Endometrial microvascular endothelial cells (primary cell): ENCODE results near the gene SEZ6. TPM values are rescaled to one million over a fixed set of nuclear protein-coding genes. Genes with fewer than 3 reads are reported as not detected.

Experiments
- in situ Hi-C: cut with HindIII; loops from 2 replicates; pipeline ENCODE4 v1.10.0; 2017; ENCODE audit warnings: low sequenced_read_pairs, low pct_unique_long_range_greater_than_20kb; ENCODE audit errors: inconsistent ontology term
- total RNA-seq: library from RNA; depleted of rRNA; stranded (reverse); fragments of >200 nt; gene quantifications from one replicate; pipeline ENCODE4 v1.2.3, GENCODE V29; 2015; ENCODE audit errors: inconsistent ontology term

Gene SEZ6
- total RNA-seq, 1 donor from 2014 or later, result not detected

DNA sequence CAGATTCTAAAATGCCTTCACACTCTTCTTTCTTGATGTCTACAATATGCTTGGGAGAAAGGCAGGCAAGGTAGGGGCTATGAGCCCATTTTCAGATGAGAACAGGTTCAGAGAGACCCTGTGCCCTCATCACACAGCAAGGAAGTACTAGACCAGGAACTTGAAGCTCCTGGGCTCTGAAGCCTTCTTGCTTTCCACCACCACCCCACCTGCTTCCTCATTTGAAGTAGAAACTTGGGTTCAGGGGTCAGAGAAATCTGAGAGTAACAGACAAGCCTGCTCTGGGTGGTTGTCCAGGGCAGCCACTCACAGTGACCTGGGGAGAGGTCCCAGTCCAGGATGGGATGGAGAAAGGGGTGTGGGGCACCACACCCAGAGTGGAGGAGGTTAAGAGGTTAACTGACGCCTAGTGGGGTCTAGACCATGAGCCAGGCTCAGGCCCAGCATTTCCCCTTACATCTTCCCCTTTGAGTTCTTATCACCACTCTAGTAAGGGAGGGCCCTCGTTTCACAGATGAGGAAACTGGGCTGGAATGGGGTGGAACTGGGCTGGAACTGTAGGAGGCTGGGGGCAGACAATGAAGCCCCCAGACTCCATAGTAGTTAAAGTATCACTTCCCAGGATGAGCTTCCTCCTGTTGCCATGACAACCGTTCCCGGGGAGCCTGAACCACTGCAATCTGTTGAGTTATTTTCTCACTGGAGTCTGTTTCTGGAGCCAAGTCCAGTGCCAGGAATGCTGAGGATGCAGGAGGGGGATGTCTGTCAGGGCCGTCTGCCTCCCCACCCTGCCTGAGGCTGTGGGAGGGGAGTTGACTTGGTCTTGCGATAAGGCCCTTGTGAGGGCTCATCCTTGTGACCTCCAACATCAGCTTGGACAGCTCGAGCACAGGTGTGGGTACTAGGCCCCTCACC, 38.4 kb downstream of the SEZ6 start:
- in situ Hi-C loops, result no loop called here

DNA sequence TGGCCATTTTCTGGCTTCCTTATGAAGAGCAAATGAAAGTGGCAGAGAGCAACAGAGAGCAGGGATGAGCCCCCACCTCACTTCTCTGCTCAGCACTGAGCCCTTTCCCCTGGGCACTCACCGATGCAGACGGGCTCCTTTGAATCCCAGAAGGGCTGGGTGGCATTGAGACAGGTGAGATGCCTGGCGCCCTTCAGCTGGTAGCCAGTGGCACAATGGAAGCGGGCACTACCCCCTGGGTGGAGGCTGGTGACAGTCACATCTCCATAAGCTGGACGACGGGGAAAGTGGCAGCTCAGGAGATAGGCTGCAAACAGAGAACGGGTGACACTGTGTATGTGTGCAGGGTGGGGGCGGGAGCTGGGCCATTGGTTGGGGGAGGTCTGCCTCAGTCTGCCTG, 42.0 kb downstream of the SEZ6 start:
- in situ Hi-C loops, result no loop called here

- in situ Hi-C loops, result no loop called here
These were observed 42.7 kb downstream of the SEZ6 start for GRCh38 chr17:28963055-28963611.

- in situ Hi-C loops, result no loop called here
These were observed 44.4 kb downstream of the SEZ6 start for GRCh38 chr17:28961391-28961790.

GRCh38 chr17:28960256-28961061, 45.4 kb downstream of the SEZ6 start:
- in situ Hi-C loops, result no loop called here

DNA sequence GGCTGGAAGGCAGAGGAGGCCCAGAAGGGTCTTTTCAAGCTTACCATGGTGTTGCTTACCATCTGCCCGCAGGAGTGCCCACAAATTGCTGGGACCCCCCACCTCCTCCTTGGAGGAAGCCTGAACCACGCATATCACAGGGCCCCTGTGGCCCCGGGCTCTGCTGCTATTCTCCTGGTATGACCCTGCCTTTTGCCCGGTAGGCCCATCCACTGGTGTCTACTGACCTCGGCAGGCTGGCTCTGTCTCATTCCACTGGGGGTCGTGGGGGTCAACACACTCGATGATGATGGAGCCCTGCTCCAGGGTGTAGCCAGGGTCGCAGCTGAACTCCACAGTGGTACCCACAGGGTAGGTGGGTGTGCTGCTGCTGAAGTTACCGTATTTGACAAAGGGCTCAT, 46.4 kb downstream of the SEZ6 start:
- in situ Hi-C loops, result no loop called here

- in situ Hi-C loops, result no loop called here
These were observed 46.9 kb downstream of the SEZ6 start for GRCh38 chr17:28958820-28959455.

GRCh38 chr17:28957992-28958355, 47.9 kb downstream of the SEZ6 start:
- in situ Hi-C loops, result no loop called here

DNA sequence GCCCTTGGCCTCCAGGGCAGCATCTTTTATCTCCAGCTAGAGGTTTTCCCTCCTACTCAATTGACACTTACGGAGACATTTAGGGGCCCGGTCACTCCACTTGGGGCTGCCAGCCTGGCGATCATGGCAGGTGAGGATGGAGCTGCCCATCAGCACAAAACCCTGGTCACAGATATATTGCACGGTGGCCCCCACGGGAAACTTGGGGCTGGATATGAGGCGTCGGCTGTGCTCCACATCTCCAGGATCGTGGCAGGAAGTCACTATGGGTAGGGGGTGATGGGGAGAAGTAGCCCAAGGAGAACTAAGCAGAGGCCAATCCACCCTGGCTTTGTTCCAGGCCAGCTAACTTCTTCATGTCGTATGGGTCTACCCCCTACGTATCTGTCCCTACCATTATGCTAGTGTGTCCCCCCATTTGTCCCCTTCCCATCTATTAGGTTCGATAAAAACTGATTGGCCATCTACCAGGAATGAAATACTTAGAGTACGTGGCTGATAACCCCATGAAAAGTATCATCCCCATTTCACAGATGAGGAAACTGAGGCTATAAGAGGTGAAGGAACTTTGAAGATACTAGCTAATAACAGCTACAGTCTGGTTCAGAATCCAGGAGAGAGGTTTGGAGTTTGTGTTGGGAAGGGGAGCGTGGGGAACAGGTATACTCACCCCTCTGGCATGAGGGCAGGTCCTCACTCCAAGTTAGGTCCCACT, 48.4 kb downstream of the SEZ6 start:
- in situ Hi-C loops, result no loop called here

DNA sequence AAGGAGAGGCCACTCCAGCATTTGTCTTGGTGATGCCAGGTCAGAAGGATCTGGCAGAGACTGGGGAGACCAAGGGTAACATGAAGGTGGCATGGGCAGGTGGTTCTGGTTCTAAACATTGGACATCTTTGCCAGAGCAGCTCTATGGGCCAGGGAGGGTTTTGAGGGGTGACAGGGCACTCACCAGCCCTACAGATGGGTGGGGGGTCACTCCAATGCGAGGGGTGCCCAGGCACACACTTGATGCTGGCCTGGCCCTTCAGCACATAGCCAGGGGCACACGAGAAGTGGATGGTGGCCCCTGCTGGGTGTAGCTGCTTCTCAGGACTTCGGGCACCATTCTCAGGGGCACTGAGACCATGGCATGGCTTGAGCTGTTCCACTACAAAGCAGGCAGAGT, 49.0 kb downstream of the SEZ6 start:
- in situ Hi-C loops, result no loop called here

DNA sequence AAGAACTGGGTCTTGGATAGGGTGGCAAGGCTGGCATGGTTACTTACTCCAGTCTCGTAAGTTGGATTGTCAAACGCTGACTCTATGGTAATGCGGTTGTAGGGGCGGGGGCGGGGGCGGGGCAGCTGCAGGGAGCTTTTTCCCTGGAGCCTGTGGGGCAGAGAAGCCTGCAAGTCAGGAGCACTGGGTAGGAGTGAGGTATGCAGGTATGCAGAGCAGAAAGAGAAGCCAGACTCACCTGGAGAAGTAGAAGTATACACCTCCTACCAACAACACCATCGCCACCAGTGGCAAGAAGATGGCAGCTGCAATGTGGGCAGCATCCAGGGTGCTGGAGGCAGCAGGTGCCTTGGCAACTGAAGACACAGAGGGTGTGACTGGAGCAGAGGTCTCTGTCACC, 49.7 kb downstream of the SEZ6 start:
- in situ Hi-C loops, result no loop called here

- in situ Hi-C loops, result no loop called here
These were observed 50.4 kb downstream of the SEZ6 start for GRCh38 chr17:28955408-28955807.

GRCh38 chr17:28954886-28955285, 50.9 kb downstream of the SEZ6 start:
- in situ Hi-C loops, result no loop called here

- in situ Hi-C loops, result no loop called here
These were observed 52.3 kb downstream of the SEZ6 start for GRCh38 chr17:28953444-28954118.

- in situ Hi-C loops, result no loop called here
These were observed 53.5 kb downstream of the SEZ6 start for GRCh38 chr17:28951991-28952975.

- in situ Hi-C loops, result no loop called here
These were observed 54.3 kb downstream of the SEZ6 start, which contains the start of gene PHF12 for GRCh38 chr17:28951428-28951990. TSS of gene PHF12 (minus strand) at chr17:28951518. CDS start at chr17:28950960, 558 bp downstream.
